Brain microvascular endothelial cell (primary cell): Measurements from ENCODE around the gene TAF3.

Experiments used
- DNase-seq: peaks from one replicate; pipeline ENCODE4 v3.0.0-alpha.2; 2020
- H3K27ac ChIP-seq: fragments of 250-450 bp; sonication (Bioruptor Pico); 2 replicates; pipeline ENCODE4 v1.5.1; 2020; ENCODE audit warnings: mild to moderate bottlenecking, moderate library complexity
- H3K27me3 ChIP-seq: fragments of 250-450 bp; sonication (Bioruptor Pico); replicated peaks from 2 replicates; pipeline ENCODE4 v1.5.1; 2020; ENCODE audit warnings: mild to moderate bottlenecking
- H3K36me3 ChIP-seq: fragments of 250-450 bp; sonication (Bioruptor Pico); replicated peaks from 2 replicates; pipeline ENCODE4 v1.5.1; 2020; ENCODE audit warnings: mild to moderate bottlenecking
- H3K4me3 ChIP-seq: 2 replicates; pipeline ENCODE4 v1.5.1; 2011; ENCODE audit warnings: low read depth, mild to moderate bottlenecking, control low read depth, low read length, moderate library complexity
- in situ Hi-C: cut with HindIII; loops from 2 replicates; pipeline ENCODE4 v1.10.0; 2017; ENCODE audit warnings: low sequenced_read_pairs, low pct_ligation_motif_present
- TF ChIP-seq, protein P1 (sequence below): IDR thresholded peaks from 2 replicates; pipeline ENCODE4 v1.5.1; 2011; ENCODE audit warnings: low read depth, mild to moderate bottlenecking, moderate library complexity, low read length, control low read depth, inconsistent platforms; ENCODE audit errors: missing control alignments

The TAF3 gene

DNA sequence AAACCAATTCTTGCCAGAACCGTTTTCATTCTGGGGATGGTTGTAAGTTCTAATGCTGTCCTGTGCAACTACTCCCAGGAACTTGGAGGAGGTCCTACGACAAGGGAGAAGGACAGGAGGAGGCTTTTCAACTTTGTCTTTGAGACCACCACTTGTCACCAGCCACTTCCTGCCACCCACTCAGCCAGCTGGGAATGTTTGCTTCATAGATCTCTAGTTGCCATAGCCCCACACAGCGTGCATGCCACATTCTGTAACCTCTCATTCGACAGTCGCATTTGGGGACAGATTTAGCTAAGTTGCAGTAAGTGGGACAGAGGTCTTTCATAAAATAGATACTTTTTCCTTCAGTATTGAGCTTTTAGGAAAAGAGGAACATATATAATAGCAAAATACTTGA, 78.0 kb downstream of the TAF3 start:
- TF ChIP-seq, protein P1, sequence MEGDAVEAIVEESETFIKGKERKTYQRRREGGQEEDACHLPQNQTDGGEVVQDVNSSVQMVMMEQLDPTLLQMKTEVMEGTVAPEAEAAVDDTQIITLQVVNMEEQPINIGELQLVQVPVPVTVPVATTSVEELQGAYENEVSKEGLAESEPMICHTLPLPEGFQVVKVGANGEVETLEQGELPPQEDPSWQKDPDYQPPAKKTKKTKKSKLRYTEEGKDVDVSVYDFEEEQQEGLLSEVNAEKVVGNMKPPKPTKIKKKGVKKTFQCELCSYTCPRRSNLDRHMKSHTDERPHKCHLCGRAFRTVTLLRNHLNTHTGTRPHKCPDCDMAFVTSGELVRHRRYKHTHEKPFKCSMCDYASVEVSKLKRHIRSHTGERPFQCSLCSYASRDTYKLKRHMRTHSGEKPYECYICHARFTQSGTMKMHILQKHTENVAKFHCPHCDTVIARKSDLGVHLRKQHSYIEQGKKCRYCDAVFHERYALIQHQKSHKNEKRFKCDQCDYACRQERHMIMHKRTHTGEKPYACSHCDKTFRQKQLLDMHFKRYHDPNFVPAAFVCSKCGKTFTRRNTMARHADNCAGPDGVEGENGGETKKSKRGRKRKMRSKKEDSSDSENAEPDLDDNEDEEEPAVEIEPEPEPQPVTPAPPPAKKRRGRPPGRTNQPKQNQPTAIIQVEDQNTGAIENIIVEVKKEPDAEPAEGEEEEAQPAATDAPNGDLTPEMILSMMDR, result no peak
- Histone ChIP-seq H3K36me3 (no peaks in the 10 kb centered on the region), H3K4me3 (no peak overlapping the region), H3K27ac (no peak overlapping the region), H3K27me3 (no peaks in the 10 kb centered on the region)
- in situ Hi-C loops, result no loop called here
- DNase-seq, result no peak

GRCh38 chr10:7901256-7901655, 83.0 kb downstream of the TAF3 start:
- in situ Hi-C loops, result no loop called here
- Histone ChIP-seq H3K4me3 (no peak overlapping the region), H3K27me3 (no peaks in the 10 kb centered on the region), H3K36me3 (no peaks in the 10 kb centered on the region), H3K27ac (no peak overlapping the region)
- DNase-seq, result no peak
- TF ChIP-seq, protein P1, result no peak

DNA sequence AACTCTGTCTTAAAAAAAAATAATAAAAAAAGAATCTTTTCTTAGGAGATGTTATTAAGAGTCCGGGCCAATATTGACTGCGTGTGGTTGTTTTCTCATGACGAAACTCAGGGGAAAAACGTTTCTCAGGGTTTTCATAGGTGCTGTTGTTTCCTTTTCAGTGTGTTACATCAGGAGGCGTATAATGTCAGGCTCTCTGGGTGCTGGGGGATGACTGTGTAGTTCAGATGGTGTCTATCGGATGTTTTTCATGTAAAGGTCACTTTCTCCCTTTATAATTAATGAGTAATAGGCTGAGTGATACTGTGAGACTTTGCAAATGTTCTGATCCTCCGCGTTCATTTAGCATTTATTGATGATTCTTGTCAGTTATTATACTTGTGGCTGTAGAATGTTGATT, 84.1 kb downstream of the TAF3 start:
- H3K36me3 ChIP-seq, result no peaks in the 10 kb centered on the region
- TF ChIP-seq, protein P1, result no peak
- in situ Hi-C loops, result no loop called here
- DNase-seq, result no peak
- H3K4me3 ChIP-seq, result no peak overlapping the region
- H3K27me3 ChIP-seq, result no peaks in the 10 kb centered on the region
- no peak overlapping the region for H3K27ac ChIP-seq

DNA sequence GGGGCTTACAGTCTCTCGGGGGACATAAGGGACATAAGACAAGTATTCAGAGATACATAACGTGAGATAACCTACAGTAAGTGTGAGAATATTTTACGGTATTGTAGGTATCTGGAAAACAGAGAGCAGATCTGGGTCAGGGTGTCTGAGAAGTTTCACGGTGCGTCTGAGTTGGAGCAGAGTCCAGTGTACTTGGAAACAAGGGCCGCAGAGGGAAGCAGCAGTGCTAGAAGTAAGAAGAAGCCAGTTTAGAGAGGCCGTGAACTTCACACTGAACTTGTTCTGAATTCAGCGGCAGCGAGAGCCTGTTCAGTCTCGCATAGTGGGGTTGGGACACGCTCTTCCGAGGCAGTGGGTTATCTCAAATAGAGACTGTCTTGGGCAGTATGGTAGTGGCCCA, 85.5 kb downstream of the TAF3 start:
- in situ Hi-C loops, result no loop called here
- TF ChIP-seq, protein P1, result no peak
- H3K27ac ChIP-seq, result no peak overlapping the region
- no peaks in the 10 kb centered on the region for H3K27me3 ChIP-seq
- no peak overlapping the region for H3K4me3 ChIP-seq
- H3K36me3 ChIP-seq, result no peaks in the 10 kb centered on the region
- no peak for DNase-seq

DNA sequence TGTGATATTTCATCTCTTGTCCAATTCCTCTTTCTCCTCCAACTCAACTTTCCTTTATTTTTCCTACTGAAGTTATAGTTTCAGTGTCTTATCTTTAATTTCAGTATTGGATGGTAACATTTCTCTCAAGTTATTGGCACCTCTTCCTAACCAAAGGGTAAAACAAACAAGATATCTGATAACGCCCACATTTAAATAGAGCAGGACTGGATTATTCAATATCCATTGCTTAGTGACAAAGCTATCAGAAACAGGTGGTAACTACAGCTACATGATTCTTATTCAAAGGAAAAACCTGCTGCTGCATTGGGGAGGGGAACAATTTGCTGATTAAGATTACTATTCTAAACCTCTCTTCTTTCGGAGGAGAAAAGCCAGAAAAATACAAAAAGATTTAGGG, 87.8 kb downstream of the TAF3 start:
- Histone ChIP-seq H3K36me3 (no peaks in the 10 kb centered on the region), H3K4me3 (no peak overlapping the region), H3K27ac (no peak overlapping the region), H3K27me3 (no peaks in the 10 kb centered on the region)
- TF ChIP-seq, protein P1, result no peak
- in situ Hi-C loops, result no loop called here
- DNase-seq, result no peak

- in situ Hi-C loops, result no loop called here
- Histone ChIP-seq H3K27ac (no peak overlapping the region), H3K4me3 (no peak overlapping the region), H3K36me3 (no peaks in the 10 kb centered on the region), H3K27me3 (no peaks in the 10 kb centered on the region)
- DNase-seq, result no peak
- TF ChIP-seq, protein P1, result no peak
Observed at GRCh38 chr10:7908541-7909210, 90.4 kb downstream of the TAF3 start.
